Cardiac muscle cell (in vitro differentiated cells and primary cell): Measurements from ENCODE around the gene SMAP1. TPM values are rescaled to one million over a fixed set of nuclear protein-coding genes. Genes with fewer than 3 reads are reported as not detected.
A peak's percentile ranks its signal among the peaks of the same experiment; 100 is the strongest.

Experiments
- DNase-seq, 2 donors: peaks; one replicate each; pipeline versions ENCODE4 v3.0.0 to v3.0.0-alpha.2; 2010 to 2017; ENCODE audit warnings: low read depth in 1 of 2, low spot score in 1 of 2
- H3K27ac ChIP-seq: fragments of 200-600 bp; sonication (generic); 2 replicates; pipeline ENCODE4 v1.5.1; 2016
- H3K27me3 ChIP-seq: fragments of 200-600 bp; sonication (generic); 2 replicates; pipeline ENCODE4 v1.6.0; 2016; ENCODE audit warnings: control low read depth
- H3K36me3 ChIP-seq: fragments of 200-600 bp; sonication (generic); 2 replicates; pipeline ENCODE4 v1.5.1; 2016; ENCODE audit warnings: control low read depth
- H3K4me1 ChIP-seq: fragments of 200-600 bp; sonication (generic); 2 replicates; pipeline ENCODE4 v1.8.1; 2017; ENCODE audit warnings: low read depth, mild to moderate bottlenecking, mixed run types
- H3K4me3 ChIP-seq: fragments of 200-600 bp; sonication (generic); 2 replicates; pipeline ENCODE4 v1.5.1; 2016; ENCODE audit warnings: mild to moderate bottlenecking
- H3K9me3 ChIP-seq: fragments of 200-600 bp; sonication (generic); 2 replicates; pipeline ENCODE4 v1.5.1; 2017; ENCODE audit warnings: low read depth, mild to moderate bottlenecking, control low read depth
- polyA plus RNA-seq: library from polyadenylated mRNA; unstranded; fragments of >200 nt; fragmentation: Nextera tagmentation; extraction: Ambion mirVana; gene quantifications from 2 replicates; pipeline ENCODE4 v1.2.1, GENCODE V29; 2016
- total RNA-seq: library from RNA; depleted of rRNA; stranded (reverse); fragments of >200 nt; gene quantifications from 2 replicates; pipeline ENCODE4 v1.2.3, GENCODE V29; 2016
- TF ChIP-seq, protein P1 (sequence below): IDR thresholded peaks from 2 replicates; pipeline ENCODE4 v1.5.1; 2012; ENCODE audit warnings: low read depth, mild to moderate bottlenecking, low read length

The SMAP1 gene
- total and polyA plus RNA-seq, 2 experiments from 2014 or later, result 37.7 to 43.1 TPM

DNA sequence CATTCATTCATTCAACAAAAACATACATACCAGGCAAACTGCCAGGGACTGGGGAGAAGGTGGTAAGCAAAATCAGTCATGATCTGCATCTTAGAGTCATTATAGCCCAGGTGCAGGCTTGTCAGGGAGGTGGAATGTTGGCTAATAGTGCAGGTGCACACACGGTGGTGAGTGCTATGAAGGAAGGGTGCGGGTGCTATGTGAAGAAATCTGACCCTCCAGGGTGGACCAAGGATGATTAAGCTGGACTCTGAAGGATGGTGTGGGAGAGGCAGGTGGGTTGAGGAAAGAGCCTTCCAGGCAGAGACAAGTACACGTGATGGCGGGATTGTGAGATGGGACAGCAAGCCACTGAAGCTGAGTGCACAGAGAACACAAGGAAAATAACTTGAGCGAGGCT lies 211.8 kb downstream of the SMAP1 start:
- Histone ChIP-seq H3K4me3 (no peak overlapping the region), H3K4me1 (no peaks in the 10 kb centered on the region), H3K9me3 (no peaks in the 10 kb centered on the region), H3K36me3 (no peaks in the 10 kb centered on the region), H3K27ac (no peak overlapping the region), H3K27me3 (no peaks in the 10 kb centered on the region)
- TF ChIP-seq, protein P1, sequence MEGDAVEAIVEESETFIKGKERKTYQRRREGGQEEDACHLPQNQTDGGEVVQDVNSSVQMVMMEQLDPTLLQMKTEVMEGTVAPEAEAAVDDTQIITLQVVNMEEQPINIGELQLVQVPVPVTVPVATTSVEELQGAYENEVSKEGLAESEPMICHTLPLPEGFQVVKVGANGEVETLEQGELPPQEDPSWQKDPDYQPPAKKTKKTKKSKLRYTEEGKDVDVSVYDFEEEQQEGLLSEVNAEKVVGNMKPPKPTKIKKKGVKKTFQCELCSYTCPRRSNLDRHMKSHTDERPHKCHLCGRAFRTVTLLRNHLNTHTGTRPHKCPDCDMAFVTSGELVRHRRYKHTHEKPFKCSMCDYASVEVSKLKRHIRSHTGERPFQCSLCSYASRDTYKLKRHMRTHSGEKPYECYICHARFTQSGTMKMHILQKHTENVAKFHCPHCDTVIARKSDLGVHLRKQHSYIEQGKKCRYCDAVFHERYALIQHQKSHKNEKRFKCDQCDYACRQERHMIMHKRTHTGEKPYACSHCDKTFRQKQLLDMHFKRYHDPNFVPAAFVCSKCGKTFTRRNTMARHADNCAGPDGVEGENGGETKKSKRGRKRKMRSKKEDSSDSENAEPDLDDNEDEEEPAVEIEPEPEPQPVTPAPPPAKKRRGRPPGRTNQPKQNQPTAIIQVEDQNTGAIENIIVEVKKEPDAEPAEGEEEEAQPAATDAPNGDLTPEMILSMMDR, result no peak
- DNase-seq, result no peak

DNA sequence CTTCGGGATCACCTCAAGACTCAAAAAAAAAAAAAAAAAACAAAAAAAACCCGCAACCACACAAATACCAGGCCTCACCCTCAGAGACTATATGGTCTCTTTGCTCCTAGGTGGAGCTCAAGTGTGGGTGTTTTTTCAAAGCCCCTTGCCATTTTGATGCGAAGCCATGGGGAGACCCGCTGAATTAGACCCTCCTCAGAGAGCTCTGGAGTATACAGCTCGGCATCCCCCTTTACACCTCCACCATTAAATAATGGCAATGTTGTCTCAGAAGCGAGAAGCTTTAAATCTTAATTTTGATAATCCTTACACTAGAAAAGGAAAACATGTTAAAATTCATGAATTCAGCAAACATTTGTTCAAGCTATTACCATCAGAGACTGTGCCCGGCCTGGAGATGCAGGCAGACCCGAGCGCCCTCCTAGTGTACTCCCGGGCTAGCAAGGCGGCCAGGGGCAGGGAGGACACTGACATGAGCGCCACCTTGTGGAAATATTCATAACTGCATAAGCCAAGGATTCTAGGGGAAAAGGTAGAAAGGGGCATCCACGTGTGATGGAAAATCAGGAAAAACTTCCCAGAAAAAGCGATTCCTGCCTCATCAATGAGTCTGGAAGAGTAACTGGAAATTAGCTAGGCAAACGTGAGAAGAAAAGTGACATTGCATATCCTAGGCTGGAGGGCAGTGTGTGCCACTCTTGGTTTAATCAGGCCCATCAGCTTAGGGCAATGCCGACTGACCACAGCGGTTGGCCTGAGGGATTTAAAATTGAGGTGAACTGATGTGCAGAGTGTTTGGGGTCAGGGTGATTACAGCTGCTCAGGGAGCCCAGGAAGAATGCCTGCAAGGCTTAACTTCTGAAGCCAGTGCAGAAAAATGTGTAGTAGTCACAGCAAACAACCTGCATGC lies 216.6 kb downstream of the SMAP1 start:
- no peaks in the 10 kb centered on the region for H3K9me3 ChIP-seq
- no peak overlapping the region for H3K27ac ChIP-seq
- TF ChIP-seq, protein P1, result peak; percentile 82
- H3K4me1 ChIP-seq, result no peaks in the 10 kb centered on the region
- peak; percentile 68 to 79 for DNase-seq
- H3K27me3 ChIP-seq, result no peaks in the 10 kb centered on the region
- H3K36me3 ChIP-seq, result no peaks in the 10 kb centered on the region
- H3K4me3 ChIP-seq, result no peak overlapping the region

DNA sequence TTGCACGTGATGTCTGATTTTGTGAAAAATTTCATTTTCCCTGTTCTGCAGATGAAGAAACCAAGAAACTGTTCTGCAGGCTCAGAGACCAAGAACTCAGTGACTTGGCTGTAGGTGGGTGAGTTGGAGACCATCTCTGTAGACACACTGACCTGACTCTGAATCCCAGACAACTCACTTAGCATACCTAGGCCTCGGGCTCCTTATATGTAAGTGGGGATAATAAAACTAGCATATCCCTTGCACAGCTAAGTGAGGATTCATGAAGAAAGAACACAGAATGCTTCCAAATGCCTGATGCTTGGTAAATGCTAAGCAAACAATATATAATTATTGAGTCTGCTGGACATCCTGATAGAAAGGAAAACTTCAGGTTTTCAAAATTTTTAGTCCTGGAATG lies 218.4 kb downstream of the SMAP1 start:
- H3K4me3 ChIP-seq, result no peak overlapping the region
- H3K9me3 ChIP-seq, result no peaks in the 10 kb centered on the region
- no peak for DNase-seq
- no peaks in the 10 kb centered on the region for H3K36me3 ChIP-seq
- TF ChIP-seq, protein P1, result no peak
- H3K27ac ChIP-seq, result no peak overlapping the region
- H3K27me3 ChIP-seq, result no peaks in the 10 kb centered on the region
- no peaks in the 10 kb centered on the region for H3K4me1 ChIP-seq

DNA sequence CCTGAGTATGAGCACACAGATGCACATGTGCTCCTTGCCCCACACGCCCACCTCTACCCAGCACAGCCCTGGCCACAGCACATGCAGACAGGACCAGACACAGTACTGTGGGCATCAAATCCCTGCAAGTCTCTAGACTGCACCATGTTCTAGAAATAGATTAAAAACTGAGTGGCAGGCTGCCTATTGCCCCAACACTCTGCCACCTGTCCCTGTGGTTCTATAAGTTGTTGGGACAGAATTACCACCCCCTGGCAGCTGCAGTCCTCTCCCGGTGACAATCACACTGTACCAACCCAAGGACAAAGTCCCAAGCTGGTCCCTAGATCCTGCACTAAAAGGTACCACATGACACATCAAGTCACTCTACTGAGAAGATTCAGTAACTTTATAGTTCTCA lies 219.0 kb downstream of the SMAP1 start:
- Histone ChIP-seq H3K4me1 (no peaks in the 10 kb centered on the region), H3K9me3 (no peaks in the 10 kb centered on the region), H3K27ac (no peak overlapping the region), H3K36me3 (no peaks in the 10 kb centered on the region), H3K4me3 (no peak overlapping the region), H3K27me3 (no peaks in the 10 kb centered on the region)
- TF ChIP-seq, protein P1, result no peak
- DNase-seq, result no peak

DNA sequence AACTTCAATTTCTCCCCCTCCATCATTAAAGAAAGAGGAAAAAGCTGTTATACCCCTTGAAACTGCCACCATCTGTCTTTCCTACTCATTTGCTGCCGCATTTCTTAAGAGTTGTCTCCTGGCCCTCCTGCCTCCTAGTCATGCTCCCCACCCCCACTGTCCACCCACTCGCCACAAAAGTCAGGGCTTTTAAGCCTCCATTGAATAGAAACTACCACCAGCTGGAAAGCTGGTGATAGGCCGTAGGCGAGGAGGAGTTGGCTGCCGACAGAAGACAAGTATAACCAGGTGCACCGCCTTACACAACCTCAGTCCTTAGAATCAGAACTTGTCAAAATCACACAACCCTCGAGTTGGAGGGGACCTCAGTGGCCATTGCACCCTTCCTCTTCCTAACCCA lies 221.6 kb downstream of the SMAP1 start:
- no peak overlapping the region for H3K27ac ChIP-seq
- H3K9me3 ChIP-seq, result no peaks in the 10 kb centered on the region
- no peaks in the 10 kb centered on the region for H3K27me3 ChIP-seq
- no peak overlapping the region for H3K4me3 ChIP-seq
- no peaks in the 10 kb centered on the region for H3K36me3 ChIP-seq
- TF ChIP-seq, protein P1, result no peak
- DNase-seq, result no peak
- no peaks in the 10 kb centered on the region for H3K4me1 ChIP-seq
